Smooth muscle cell of the umbilical artery (primary cell): ENCODE data around the gene CCDC66. TPM values are rescaled to one million over a fixed set of nuclear protein-coding genes. Genes with fewer than 3 reads are reported as not detected.

Source experiments
- total RNA-seq: library from RNA; depleted of rRNA; stranded (reverse); fragments of >200 nt; gene quantifications from 2 replicates; pipeline ENCODE4 v1.2.3, GENCODE V29; 2014

CCDC66 gene
- total RNA-seq: 22.0 and 23.5 TPM in 2 replicates

GRCh38 chr3:56556908-56557830 is at the start of gene CCDC66:
Gene CCDC66, plus strand, starts transcription at chr3:56557175. Its CDS starts 68 bp downstream, at chr3:56557243.

Other genes with a start within 250 kb of the CCDC66 start
- gene ERC2, start 88.7 kb upstream of the CCDC66 start, total RNA-seq: under 0.01 and 0.42 TPM in 2 replicates
- gene TASOR, start 126.1 kb downstream of the CCDC66 start, total RNA-seq: 68.9 and 91.7 TPM in 2 replicates
- 34.4 and 63.3 TPM in 2 replicates for gene ARHGEF3, start 244.8 kb downstream of the CCDC66 start, total RNA-seq